ENCODE measurements around the gene HIVEP3. TPM values are rescaled to one million over a fixed set of nuclear protein-coding genes. Genes with fewer than 3 reads are reported as not detected.

HIVEP3 gene
- total RNA-seq, 2 donors from 2014 or later, result 4.7 to 5.8 TPM

DNA sequence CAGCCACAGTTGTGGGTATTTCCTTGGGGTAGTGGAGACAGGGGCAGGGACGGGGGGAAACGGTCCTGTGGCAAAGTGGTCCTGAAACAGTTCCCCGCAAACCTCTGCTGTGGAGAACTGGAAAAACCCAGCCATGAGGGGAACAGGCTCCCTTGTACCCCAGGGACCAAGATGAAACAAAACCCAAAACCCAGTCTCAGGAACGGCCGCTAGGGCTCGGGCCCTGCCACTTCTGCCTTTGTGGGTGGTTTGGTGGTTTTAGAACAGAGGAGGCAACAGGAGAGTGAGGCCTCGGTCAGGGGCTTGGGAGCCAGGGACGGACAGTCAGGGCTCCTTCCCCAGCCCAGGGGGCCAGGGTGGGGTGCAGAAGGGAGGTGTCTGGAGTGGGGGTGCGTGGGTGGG lies 409.5 kb downstream of the HIVEP3 start:
- H3K4me1 ChIP-seq, result peaks cover 0 to 5% of the 10 kb centered on the region in 2 donors
- TF ChIP-seq, protein P1, sequence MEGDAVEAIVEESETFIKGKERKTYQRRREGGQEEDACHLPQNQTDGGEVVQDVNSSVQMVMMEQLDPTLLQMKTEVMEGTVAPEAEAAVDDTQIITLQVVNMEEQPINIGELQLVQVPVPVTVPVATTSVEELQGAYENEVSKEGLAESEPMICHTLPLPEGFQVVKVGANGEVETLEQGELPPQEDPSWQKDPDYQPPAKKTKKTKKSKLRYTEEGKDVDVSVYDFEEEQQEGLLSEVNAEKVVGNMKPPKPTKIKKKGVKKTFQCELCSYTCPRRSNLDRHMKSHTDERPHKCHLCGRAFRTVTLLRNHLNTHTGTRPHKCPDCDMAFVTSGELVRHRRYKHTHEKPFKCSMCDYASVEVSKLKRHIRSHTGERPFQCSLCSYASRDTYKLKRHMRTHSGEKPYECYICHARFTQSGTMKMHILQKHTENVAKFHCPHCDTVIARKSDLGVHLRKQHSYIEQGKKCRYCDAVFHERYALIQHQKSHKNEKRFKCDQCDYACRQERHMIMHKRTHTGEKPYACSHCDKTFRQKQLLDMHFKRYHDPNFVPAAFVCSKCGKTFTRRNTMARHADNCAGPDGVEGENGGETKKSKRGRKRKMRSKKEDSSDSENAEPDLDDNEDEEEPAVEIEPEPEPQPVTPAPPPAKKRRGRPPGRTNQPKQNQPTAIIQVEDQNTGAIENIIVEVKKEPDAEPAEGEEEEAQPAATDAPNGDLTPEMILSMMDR (IDR thresholded peaks at IDR 0.05), result no peak
- no peaks in the 10 kb centered on the region for H3K9me3 ChIP-seq
- H3K27me3 ChIP-seq, result no peaks in the 10 kb centered on the region
- H3K4me3 ChIP-seq, result no peak overlapping the region
- H3K36me3 ChIP-seq, result no peaks in the 10 kb centered on the region
- no peak for DNase-seq (ENCODE audit: low spot score)
- no peak overlapping the region for H3K27ac ChIP-seq

DNA sequence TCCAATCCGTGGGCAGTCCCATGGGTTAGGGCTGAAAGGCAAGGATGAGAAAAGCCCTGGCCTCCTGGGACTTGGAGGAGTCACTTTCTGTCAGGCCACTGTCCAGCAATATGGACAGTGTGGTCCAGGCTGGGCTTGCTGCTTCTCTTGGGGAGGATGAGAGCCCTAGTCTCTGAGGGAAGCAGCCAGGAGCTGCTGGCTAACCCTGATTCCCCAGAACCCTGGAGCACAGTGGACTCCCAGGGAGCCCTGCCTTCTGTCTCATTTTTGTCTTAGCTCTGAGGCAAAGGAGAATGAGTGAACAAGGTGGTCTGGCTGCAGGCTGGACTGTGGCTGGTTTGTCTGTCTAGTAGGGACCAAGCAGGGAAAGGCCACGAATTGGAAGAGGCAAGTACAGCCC lies 410.4 kb downstream of the HIVEP3 start:
- Histone ChIP-seq H3K4me3 (no peak overlapping the region), H3K9me3 (no peaks in the 10 kb centered on the region), H3K27ac (no peak overlapping the region), H3K4me1 (peaks cover 0 to under 1% of the 10 kb centered on the region in 2 donors), H3K27me3 (no peaks in the 10 kb centered on the region), H3K36me3 (no peaks in the 10 kb centered on the region)
- no peak for DNase-seq (ENCODE audit: low spot score)
- TF ChIP-seq, protein P1 (IDR thresholded peaks at IDR 0.05), result no peak

DNA sequence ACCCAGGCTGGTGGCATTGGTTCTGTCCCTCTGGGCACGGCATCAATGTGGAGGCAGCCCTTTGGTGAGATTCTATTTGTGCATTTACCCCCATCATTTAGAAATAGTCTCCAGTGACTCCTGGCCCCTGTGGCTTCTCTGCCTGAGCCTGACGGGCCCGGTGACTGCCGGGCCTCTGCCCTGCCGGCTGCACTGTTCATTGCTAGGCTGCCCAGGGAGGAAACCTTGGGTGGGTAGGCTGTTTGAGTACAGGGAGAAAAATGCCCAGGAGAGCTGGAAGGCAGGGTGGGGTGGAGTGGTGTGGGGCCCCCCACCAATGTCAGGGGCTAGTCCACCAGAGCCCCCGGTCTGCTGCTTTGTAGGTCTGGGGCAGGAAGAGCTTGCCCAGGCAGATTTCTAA lies 410.9 kb downstream of the HIVEP3 start:
- peaks cover 0 to 5% of the 10 kb centered on the region in 2 donors for H3K4me1 ChIP-seq
- TF ChIP-seq, protein P1 (IDR thresholded peaks at IDR 0.05), result no peak
- no peak overlapping the region for H3K4me3 ChIP-seq
- H3K9me3 ChIP-seq, result no peaks in the 10 kb centered on the region
- DNase-seq (ENCODE audit: low spot score), result no peak
- H3K36me3 ChIP-seq, result no peaks in the 10 kb centered on the region
- H3K27me3 ChIP-seq, result no peaks in the 10 kb centered on the region
- no peak overlapping the region for H3K27ac ChIP-seq

DNA sequence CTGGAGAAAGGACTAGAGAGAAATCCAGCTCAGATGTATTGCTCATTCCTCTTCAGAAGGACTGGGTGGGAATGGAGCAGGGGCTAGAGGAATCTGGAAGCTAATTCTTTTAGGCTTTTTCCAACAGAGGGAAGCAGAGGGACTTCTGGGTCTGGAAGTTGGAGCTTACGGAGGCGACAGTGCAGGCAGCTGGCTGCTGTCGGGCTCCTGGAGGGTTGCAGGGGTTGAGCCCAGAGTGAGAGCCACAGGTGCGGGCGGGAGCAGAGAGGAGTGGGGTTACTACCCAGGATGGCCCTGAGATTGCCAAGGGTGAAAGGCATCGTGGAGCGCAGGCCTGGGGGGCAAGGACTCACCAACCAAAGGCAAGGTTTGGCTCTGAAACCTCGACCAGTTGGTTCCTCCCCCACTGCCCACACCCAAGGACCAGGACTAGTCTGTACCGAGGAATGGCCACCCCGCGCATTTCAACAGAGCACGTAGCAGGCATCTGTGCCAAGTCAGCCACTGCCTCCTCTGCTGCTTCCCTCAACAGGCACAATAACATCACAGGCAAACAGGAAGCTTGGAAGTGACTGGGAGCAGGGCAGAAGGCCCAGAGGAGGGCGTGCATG lies 411.5 kb downstream of the HIVEP3 start:
- Histone ChIP-seq H3K27me3 (no peaks in the 10 kb centered on the region), H3K9me3 (no peaks in the 10 kb centered on the region), H3K27ac (no peak overlapping the region), H3K36me3 (no peaks in the 10 kb centered on the region), H3K4me3 (no peak overlapping the region), H3K4me1 (peaks cover 0 to 11% of the 10 kb centered on the region in 2 donors)
- no peak for DNase-seq (ENCODE audit: low spot score)
- TF ChIP-seq, protein P1 (IDR thresholded peaks at IDR 0.05), result no peak

DNA sequence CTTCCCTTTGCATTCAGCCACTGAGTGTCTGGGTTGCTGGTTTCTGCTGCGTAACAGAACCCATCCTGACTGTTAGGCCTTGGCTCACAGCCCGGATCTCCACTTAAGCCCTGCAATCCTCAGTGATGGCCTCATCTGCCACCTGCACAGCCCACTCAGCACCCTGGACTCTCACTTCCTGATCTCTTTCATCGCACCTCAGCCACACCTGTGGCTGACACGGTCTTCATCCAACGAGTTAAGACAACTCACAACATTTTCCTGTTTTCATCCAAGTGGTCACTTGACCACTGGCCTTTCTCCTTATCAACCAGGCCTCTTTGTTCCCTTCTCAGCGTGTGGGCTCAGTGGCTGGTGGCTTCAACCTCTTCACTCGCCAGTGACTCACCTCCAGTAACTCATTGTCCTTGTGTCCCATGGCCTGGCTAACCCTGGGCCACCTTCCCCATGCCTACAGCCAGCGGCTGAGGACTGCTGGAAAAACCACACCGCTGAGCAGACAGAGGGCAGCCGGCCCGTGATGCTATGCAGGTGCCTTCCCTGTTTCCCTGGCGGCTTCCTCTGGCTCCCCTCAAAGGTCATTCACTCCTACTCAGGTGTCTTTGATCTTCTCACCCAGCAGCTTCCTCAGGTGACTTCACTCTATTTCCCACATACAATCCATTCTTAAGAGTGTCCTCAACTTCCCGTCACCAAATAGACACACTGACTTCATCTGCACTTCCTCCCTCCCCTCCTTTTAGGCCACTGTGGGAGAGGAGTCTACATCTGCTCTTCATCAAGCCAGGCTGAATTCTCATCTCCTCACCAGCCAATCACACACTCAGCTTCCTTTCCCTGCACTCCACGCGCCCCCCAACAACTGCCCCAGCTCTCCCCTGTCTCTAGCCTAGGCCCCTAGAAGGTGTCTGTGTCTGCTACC lies 414.3 kb downstream of the HIVEP3 start:
- Histone ChIP-seq H3K4me1 (peaks cover 0 to 34% of the 10 kb centered on the region in 2 donors), H3K4me3 (no peak overlapping the region), H3K36me3 (no peaks in the 10 kb centered on the region), H3K27me3 (no peaks in the 10 kb centered on the region), H3K9me3 (no peaks in the 10 kb centered on the region), H3K27ac (peak overlapping the region; percentile 91 to 98)
- no peak for DNase-seq (ENCODE audit: low spot score)
- TF ChIP-seq, protein P1 (IDR thresholded peaks at IDR 0.05), result no peak

All from right atrium auricular region (tissue), 2 donors.